SK-N-SH treated with all-trans-retinoic acid at 6 μM for 48 hours (cell line): ENCODE results near the gene FAM171A1.
"Not testable (repeated sequence)": the region's sequence is repeated elsewhere in the genome, so short reads cannot be mapped to it uniquely, and the experiment has no call there.

ENCODE experiments used
- ATAC-seq: fragments of 200-7000 bp; cut with Tn5 transposase; 3 replicates; pipeline ENCODE4 v1.9.1; 2020; ENCODE audit warnings: mild to moderate bottlenecking, moderate library complexity
- ARNTL ChIP-seq: fragments of 450-650 bp; formaldehyde crosslinking; IDR thresholded peaks from 2 replicates; pipeline ENCODE4 v1.5.0; 2020; ENCODE audit warnings: low read depth, mild to moderate bottlenecking, moderate library complexity, borderline replicate concordance
- BACH2 ChIP-seq: fragments of 250-450 bp; sonication (Bioruptor Pico); IDR thresholded peaks from 2 replicates; pipeline ENCODE4 v1.9.0; 2021; ENCODE audit warnings: mild to moderate bottlenecking, borderline replicate concordance
- CREB5 ChIP-seq: fragments of 250-450 bp; sonication (Bioruptor Pico); IDR thresholded peaks from 2 replicates; pipeline ENCODE4 v1.5.1; 2020; ENCODE audit warnings: low read depth, mild to moderate bottlenecking, moderate library complexity
- CSDC2 ChIP-seq: fragments of 250-450 bp; sonication (Bioruptor Pico); IDR thresholded peaks from 2 replicates; pipeline ENCODE4 v1.5.0; 2020; ENCODE audit warnings: mild to moderate bottlenecking, moderate library complexity
- CSRNP3 ChIP-seq: fragments of 250-450 bp; sonication (Bioruptor Pico); IDR thresholded peaks from 2 replicates; pipeline ENCODE4 v1.5.1; 2021; ENCODE audit warnings: mild to moderate bottlenecking, moderate library complexity
- ESRRG ChIP-seq: fragments of 250-450 bp; sonication (Bioruptor Pico); IDR thresholded peaks from 2 replicates; pipeline ENCODE4 v1.6.1; 2021; ENCODE audit warnings: mild to moderate bottlenecking
- GLIS3 ChIP-seq: fragments of 250-450 bp; sonication (Bioruptor Pico); IDR thresholded peaks from 2 replicates; pipeline ENCODE4 v1.5.0; 2020; ENCODE audit warnings: mild to moderate bottlenecking, moderate library complexity
- OSR1 ChIP-seq: fragments of 250-450 bp; sonication (Bioruptor Pico); IDR thresholded peaks from 2 replicates; pipeline ENCODE4 v1.8.0; 2022; ENCODE audit warnings: moderate library complexity, mild to moderate bottlenecking, inconsistent platforms
- PATZ1 ChIP-seq: fragments of 250-450 bp; sonication (Bioruptor Pico); IDR thresholded peaks from 2 replicates; pipeline ENCODE4 v1.8.0; 2020; ENCODE audit warnings: mild to moderate bottlenecking, moderate library complexity, borderline replicate concordance
- POU6F1 ChIP-seq: fragments of 250-450 bp; sonication (Bioruptor Pico); IDR thresholded peaks from 2 replicates; pipeline ENCODE4 v1.8.0; 2021; ENCODE audit warnings: low read depth, mild to moderate bottlenecking, moderate library complexity, borderline replicate concordance
- PPARA ChIP-seq: fragments of 250-450 bp; sonication (Bioruptor Pico); IDR thresholded peaks from 2 replicates; pipeline ENCODE4 v1.5.0; 2020; ENCODE audit warnings: mild to moderate bottlenecking, borderline replicate concordance
- RARB ChIP-seq: fragments of 250-450 bp; sonication (Bioruptor Pico); IDR thresholded peaks from 2 replicates; pipeline ENCODE4 v1.8.0; 2021; ENCODE audit warnings: mild to moderate bottlenecking, moderate library complexity
- SNAI2 ChIP-seq: fragments of 250-450 bp; sonication (Bioruptor Pico); IDR thresholded peaks from 2 replicates; pipeline ENCODE4 v1.5.0; 2020; ENCODE audit warnings: mild to moderate bottlenecking, moderate library complexity
- TCF4 ChIP-seq: fragments of 250-450 bp; sonication (Bioruptor Pico); IDR thresholded peaks from 2 replicates; pipeline ENCODE4 v1.8.0; 2021; ENCODE audit warnings: mild to moderate bottlenecking, moderate library complexity, borderline replicate concordance
- TOX ChIP-seq: fragments of 250-450 bp; sonication (Bioruptor Pico); IDR thresholded peaks from 2 replicates; pipeline ENCODE4 v1.8.0; 2021; ENCODE audit warnings: mild to moderate bottlenecking, moderate library complexity, borderline replicate concordance
- ZC3H10 ChIP-seq: fragments of 250-450 bp; sonication (Bioruptor Pico); IDR thresholded peaks from 2 replicates; pipeline ENCODE4 v1.5.1; 2021; ENCODE audit warnings: mild to moderate bottlenecking, moderate library complexity
- ZFP3 ChIP-seq: fragments of 250-450 bp; sonication (Bioruptor Pico); IDR thresholded peaks from 2 replicates; pipeline ENCODE4 v1.5.0; 2020; ENCODE audit warnings: mild to moderate bottlenecking, moderate library complexity
- ZFP30 ChIP-seq: fragments of 450-650 bp; formaldehyde crosslinking; IDR thresholded peaks from 2 replicates; pipeline ENCODE4 v1.5.0; 2022; ENCODE audit warnings: mild to moderate bottlenecking, moderate library complexity
- ZNF565 ChIP-seq: fragments of 450-650 bp; formaldehyde crosslinking; conservative IDR thresholded peaks from 2 replicates; pipeline ENCODE4 v1.5.0; 2020; ENCODE audit warnings: low read depth, mild to moderate bottlenecking, moderate library complexity
- ZNF70 ChIP-seq: fragments of 450-650 bp; formaldehyde crosslinking; IDR thresholded peaks from 2 replicates; pipeline ENCODE4 v1.5.0; 2020; ENCODE audit warnings: mild to moderate bottlenecking, moderate library complexity
- TF ChIP-seq, protein P1 (sequence below): fragments of 250-450 bp; sonication (Bioruptor Pico); IDR thresholded peaks from 2 replicates; pipeline ENCODE4 v1.5.0; 2020; ENCODE audit warnings: mild to moderate bottlenecking, moderate library complexity

Gene FAM171A1

DNA sequence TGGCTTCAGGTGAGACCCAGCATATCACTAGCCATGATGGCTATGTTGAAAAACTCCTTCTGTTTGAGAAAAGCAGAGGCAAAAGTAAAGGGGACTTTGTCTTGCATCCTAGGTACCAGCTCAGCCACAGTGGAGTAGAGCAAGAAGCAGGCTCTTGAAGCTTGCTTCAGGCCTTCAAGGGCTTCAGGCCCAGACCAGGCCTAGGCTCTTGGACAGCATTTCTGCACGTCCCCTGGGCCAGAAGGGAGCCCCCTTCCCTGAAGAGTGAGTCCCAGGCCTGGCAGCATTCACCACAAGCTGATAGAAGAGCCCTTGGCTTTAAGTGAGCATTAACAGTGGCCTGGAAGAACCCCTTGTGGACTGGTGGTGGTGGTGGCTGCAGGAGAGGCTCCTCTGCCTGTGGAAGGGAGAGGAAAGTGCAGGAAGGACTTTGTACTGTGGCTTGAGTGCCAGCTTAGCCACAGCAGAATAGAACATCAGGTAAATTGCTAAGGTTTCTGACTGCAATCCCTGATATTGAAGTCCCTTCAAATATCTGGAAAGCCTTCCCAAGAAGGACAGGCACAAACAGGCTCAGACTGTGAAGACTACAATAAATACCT is 28.1 kb upstream of the FAM171A1 start:
- ATAC-seq: no peak
- no peak for TF ChIP-seq TOX (CRISPR knock-in tag)
- no peak for TF ChIP-seq SNAI2 (CRISPR knock-in tag)
- TF ChIP-seq ZNF70: no peak
- TF ChIP-seq TCF4 (CRISPR knock-in tag): no peak

GRCh38 chr10:15395935-15396334 is 24.8 kb upstream of the FAM171A1 start:
- ATAC-seq: no peak
- TF ChIP-seq CSRNP3 (CRISPR knock-in tag) (no peak), CREB5 (no peak), CSDC2 (CRISPR knock-in tag) (no peak), ZFP3 (no peak), ZFP30 (CRISPR knock-in tag) (no peak)
- TF ChIP-seq, protein P1, sequence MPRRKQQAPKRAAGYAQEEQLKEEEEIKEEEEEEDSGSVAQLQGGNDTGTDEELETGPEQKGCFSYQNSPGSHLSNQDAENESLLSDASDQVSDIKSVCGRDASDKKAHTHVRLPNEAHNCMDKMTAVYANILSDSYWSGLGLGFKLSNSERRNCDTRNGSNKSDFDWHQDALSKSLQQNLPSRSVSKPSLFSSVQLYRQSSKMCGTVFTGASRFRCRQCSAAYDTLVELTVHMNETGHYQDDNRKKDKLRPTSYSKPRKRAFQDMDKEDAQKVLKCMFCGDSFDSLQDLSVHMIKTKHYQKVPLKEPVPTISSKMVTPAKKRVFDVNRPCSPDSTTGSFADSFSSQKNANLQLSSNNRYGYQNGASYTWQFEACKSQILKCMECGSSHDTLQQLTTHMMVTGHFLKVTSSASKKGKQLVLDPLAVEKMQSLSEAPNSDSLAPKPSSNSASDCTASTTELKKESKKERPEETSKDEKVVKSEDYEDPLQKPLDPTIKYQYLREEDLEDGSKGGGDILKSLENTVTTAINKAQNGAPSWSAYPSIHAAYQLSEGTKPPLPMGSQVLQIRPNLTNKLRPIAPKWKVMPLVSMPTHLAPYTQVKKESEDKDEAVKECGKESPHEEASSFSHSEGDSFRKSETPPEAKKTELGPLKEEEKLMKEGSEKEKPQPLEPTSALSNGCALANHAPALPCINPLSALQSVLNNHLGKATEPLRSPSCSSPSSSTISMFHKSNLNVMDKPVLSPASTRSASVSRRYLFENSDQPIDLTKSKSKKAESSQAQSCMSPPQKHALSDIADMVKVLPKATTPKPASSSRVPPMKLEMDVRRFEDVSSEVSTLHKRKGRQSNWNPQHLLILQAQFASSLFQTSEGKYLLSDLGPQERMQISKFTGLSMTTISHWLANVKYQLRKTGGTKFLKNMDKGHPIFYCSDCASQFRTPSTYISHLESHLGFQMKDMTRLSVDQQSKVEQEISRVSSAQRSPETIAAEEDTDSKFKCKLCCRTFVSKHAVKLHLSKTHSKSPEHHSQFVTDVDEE: no peak

GRCh38 chr10:15393139-15393825 is 22.2 kb upstream of the FAM171A1 start:
- no peak for ATAC-seq
- TF ChIP-seq CSRNP3 (CRISPR knock-in tag): no peak

- no peak for TF ChIP-seq ZC3H10 (CRISPR knock-in tag)
- TF ChIP-seq ZFP3: no peak
- no peak for TF ChIP-seq ZNF70
- no peak for TF ChIP-seq ZFP30 (CRISPR knock-in tag)
- no peak for TF ChIP-seq CSRNP3 (CRISPR knock-in tag)
- TF ChIP-seq RARB (CRISPR knock-in tag): no peak
- TF ChIP-seq PPARA (CRISPR knock-in tag): no peak
- TF ChIP-seq TOX (CRISPR knock-in tag): no peak
- no peak for TF ChIP-seq PATZ1 (CRISPR knock-in tag)
- TF ChIP-seq POU6F1: no peak
- no peak for TF ChIP-seq ARNTL
- TF ChIP-seq ZNF565 (CRISPR knock-in tag): no peak
- TF ChIP-seq GLIS3 (CRISPR knock-in tag): no peak
- no peak for TF ChIP-seq BACH2
- no peak for TF ChIP-seq CSDC2 (CRISPR knock-in tag)
- TF ChIP-seq ESRRG (CRISPR knock-in tag): no peak
- TF ChIP-seq CREB5: no peak
- no peak for TF ChIP-seq OSR1 (CRISPR knock-in tag)
- no peak for TF ChIP-seq SNAI2 (CRISPR knock-in tag)
- no peak for ATAC-seq
These were observed 20.4 kb upstream of the FAM171A1 start for GRCh38 chr10:15391491-15391890.

- not testable (repeated sequence) for ATAC-seq
These were observed 17.1 kb upstream of the FAM171A1 start for GRCh38 chr10:15388172-15388571.
